ENCODE data around the gene LEFTY2. TPM values are rescaled to one million over a fixed set of nuclear protein-coding genes. Genes with fewer than 3 reads are reported as not detected.

The LEFTY2 gene, protein sequence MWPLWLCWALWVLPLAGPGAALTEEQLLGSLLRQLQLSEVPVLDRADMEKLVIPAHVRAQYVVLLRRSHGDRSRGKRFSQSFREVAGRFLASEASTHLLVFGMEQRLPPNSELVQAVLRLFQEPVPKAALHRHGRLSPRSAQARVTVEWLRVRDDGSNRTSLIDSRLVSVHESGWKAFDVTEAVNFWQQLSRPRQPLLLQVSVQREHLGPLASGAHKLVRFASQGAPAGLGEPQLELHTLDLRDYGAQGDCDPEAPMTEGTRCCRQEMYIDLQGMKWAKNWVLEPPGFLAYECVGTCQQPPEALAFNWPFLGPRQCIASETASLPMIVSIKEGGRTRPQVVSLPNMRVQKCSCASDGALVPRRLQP
- 0.08 to 0.49 TPM in 2 of 5 replicates, not detected in the others for total RNA-seq (2022; extraction: Qiagen RNA extraction)

DNA sequence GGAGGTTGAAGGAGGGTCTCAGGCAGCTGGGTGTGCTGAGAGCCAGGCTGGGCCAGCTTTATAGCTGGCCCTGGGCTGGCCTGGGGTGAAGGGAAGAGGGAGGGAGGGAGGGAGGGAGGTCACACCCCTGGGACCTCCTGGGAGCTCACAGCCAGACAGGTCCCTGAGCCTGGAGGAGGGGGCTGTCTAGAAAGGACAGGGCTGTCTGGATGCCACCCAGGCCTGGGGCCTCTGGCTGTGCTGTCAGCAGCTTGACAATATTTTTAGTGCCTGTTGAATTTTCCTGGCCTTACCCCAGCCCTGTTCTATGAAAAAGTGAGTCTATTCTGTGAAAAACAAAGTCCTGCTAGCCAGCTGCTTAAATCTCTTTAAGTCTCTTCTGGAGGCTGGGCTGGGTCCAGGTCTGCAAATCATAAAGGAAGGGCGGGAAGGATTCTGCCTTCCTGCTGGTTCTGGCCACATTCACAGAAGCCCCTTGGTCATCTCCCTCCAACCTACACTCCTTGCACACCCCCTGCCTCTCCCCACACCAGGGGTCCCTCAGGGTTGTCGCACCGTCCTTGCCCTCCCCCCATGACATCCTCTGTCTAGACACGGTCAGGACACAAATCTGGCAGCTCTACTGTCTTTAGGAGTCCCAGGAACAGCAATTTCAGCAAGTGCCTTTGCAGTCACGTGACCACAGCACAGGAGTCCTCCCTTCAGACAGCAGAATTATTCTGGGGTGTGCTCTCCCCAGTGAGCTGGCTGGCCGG lies at the start of gene LEFTY2:
Gene LEFTY2 (minus strand): TSS at position 34 of the 755 bp plus-strand sequence. CDS start 80 bp downstream, outside the sequence.

DNA sequence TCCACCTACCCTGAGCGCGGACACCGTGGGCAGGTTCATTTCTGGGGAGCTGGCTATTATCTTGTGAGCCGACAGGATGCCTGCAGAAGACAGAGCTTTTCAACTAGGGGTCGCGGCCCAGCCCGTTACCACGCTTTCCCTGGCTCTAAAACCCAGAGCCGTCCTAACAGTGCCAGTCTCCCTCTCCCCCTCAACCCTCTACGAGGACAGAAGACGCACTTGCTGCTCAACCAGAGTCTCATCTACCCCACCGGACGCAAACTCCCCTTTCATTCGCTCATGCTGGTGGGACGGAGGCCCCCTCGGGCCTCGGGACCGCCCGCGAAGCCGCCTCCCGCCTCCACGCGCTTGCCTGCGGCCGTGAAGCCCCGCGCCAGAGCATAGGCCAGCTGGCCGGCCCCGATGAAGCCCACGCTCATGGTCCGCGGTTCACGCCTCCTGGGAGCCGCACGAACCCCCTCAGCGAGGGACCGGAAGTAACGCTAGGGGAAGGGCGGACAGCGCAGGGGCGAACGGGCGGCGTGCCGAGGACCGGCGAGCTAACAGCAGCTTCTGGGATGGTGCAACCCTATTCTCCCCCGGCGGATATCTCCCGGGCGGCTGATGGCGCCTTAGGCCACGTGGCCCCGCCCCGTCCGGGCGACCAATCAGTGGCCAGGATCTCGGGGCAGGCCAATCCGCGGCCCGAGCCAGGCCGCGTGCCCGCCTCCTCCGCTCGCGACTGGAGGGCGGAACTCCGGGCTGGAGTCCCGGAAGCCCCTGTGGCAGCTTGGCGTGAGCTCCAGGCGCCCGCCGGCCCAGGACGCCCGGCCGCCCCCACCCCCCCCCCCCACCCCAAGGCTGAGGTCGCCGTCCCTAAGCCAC lies 17.1 kb downstream of the LEFTY2 start, which contains the start of gene PYCR2:
Gene PYCR2 (minus strand): TSS at position 559 of the 864 bp plus-strand sequence. CDS start 140 bp downstream, at position 419.

DNA sequence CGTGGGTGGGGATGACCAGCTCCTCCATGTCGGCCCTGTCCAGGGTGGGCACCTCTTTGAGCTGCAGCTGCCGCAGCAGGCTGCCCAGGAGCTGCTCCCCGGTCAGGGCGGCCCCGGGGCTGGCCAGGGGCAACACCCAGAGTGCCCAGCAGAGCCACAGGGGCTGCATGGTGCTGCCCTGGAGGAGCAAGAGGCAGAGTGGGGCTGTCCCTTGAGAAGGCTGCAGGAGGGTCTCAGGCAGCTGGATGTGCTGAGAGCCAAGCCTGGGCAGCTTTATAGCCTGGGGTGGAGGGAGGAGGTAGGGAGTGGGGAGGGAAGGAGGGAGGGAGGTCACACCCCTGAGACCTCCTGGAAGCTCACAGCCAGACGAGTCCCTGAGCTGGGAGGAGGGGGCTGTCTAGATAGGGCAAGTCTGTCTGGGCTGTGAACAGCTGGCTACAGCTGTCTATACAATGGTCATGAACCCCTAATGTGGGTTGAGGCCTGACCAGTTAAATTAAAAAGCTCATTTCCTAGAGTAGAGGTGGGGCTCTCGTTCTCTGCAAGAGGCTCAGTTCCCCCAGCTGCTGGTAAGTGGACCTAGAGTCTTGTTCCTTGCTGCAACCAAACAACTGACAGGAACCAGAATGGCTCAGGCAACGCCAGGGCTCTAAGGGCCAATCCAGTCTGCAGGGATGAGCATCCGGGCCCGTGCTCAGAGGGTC lies 52.0 kb downstream of the LEFTY2 start, which contains the start of gene LEFTY1:
Gene LEFTY1 (minus strand): TSS at position 249 of the 704 bp plus-strand sequence. CDS start 80 bp downstream, at position 169.

Other genes starting within 250 kb of the LEFTY2 start
- 219 to 280 TPM (median 242 TPM) in 5 replicates for gene SRP9, start 163.4 kb downstream of the LEFTY2 start, total RNA-seq (2022; extraction: Qiagen RNA extraction)
- gene EPHX1, start 131.1 kb downstream of the LEFTY2 start, total RNA-seq (2022; extraction: Qiagen RNA extraction) = 193 to 239 TPM (median 216 TPM) in 5 replicates
- gene TMEM63A, start 58.8 kb downstream of the LEFTY2 start, total RNA-seq (2022; extraction: Qiagen RNA extraction) = 3.8 to 8.1 TPM (median 6.3 TPM) in 5 replicates
- 0.43 to 1.4 TPM (median 1.1 TPM) in 5 replicates for gene LEFTY1, start 52.1 kb downstream of the LEFTY2 start, total RNA-seq (2022; extraction: Qiagen RNA extraction)
- gene PYCR2, start 17.0 kb downstream of the LEFTY2 start, total RNA-seq (2022; extraction: Qiagen RNA extraction) = 44.3 to 57.3 TPM (median 54.9 TPM) in 5 replicates
- 7.3 to 8.7 TPM (median 8.0 TPM) in 5 replicates for gene SDE2, start 58.1 kb upstream of the LEFTY2 start, total RNA-seq (2022; extraction: Qiagen RNA extraction)
- gene H3-3A, start 121.5 kb upstream of the LEFTY2 start, total RNA-seq (2022; extraction: Qiagen RNA extraction) = 389 to 432 TPM (median 410 TPM) in 5 replicates
- 22.7 to 27.2 TPM (median 25.1 TPM) in 5 replicates for gene ACBD3, start 245.5 kb upstream of the LEFTY2 start, total RNA-seq (2022; extraction: Qiagen RNA extraction)